ENCODE results near the gene FAXC. TPM values are rescaled to one million over a fixed set of nuclear protein-coding genes. Genes with fewer than 3 reads are reported as not detected.

Gene FAXC
- not detected for total RNA-seq
- not detected for polyA plus RNA-seq

- no peaks in the 10 kb centered on the region for H3K36me3 ChIP-seq (ENCODE audit: insufficient read depth, low read length)
- H3K27me3 Mint-ChIP-seq = peaks cover 37 to 68% of the 10 kb centered on the region in 2 donors
- no peaks in the 10 kb centered on the region for H3K36me3 Mint-ChIP-seq
- no peaks in the 10 kb centered on the region for H3K9me3 ChIP-seq (ENCODE audit: low read length)
- H3K27ac ChIP-seq (ENCODE audit: low read depth, low read length) = no peak within 1 kb of the TSS
- no peaks in the 10 kb centered on the region for H3K9me3 Mint-ChIP-seq
- CTCF ChIA-PET = no interaction called here
- peaks cover 0 to 7% (median 4%) of the 10 kb centered on the region in 3 donors for H3K4me1 Mint-ChIP-seq
- POLR2A ChIA-PET = no interaction called here
- no peak within 1 kb of the TSS for H3K4me3 ChIP-seq (ENCODE audit: low read length)
- DNase-seq = no peak
- H3K4me3 Mint-ChIP-seq = peak within 1 kb of the TSS in 6 of 7 donors; percentile 23 to 75 (median 43)
- H3K27me3 ChIP-seq (ENCODE audit: insufficient read depth, low read length, poor library complexity, severe bottlenecking) = peaks cover 12% of the 10 kb centered on the region
- no peak within 1 kb of the TSS for H3K27ac Mint-ChIP-seq
- no peaks in the 10 kb centered on the region for H3K4me1 ChIP-seq (ENCODE audit: insufficient read depth, low read length)
Observed at GRCh38 chr6:99349171-99350141, at the start of gene FAXC. TSS of gene FAXC (minus strand) at chr6:99349674. CDS start at chr6:99349372, 302 bp downstream.

GRCh38 chr6:99397287-99397686 lies 47.8 kb upstream of the FAXC start:
- Histone ChIP-seq H3K36me3 (ENCODE audit: insufficient read depth, low read length) (peaks cover 22% of the 10 kb centered on the region), H3K4me3 (ENCODE audit: low read length) (no peak overlapping the region), H3K27ac (ENCODE audit: low read depth, low read length) (no peak overlapping the region), H3K27me3 (ENCODE audit: insufficient read depth, low read length, poor library complexity, severe bottlenecking) (no peaks in the 10 kb centered on the region), H3K9me3 (ENCODE audit: low read length) (no peaks in the 10 kb centered on the region), H3K4me1 (ENCODE audit: insufficient read depth, low read length) (peaks cover 7% of the 10 kb centered on the region)
- CTCF ChIA-PET = no interaction called here
- H3K4me1 Mint-ChIP-seq = peaks cover 14 to 25% (median 25%) of the 10 kb centered on the region in 3 donors
- H3K36me3 Mint-ChIP-seq = peaks cover 0 to 46% (median 15%) of the 10 kb centered on the region in 3 donors
- DNase-seq = no peak
- no peaks in the 10 kb centered on the region for H3K9me3 Mint-ChIP-seq
- no peak overlapping the region for H3K27ac Mint-ChIP-seq
- POLR2A ChIA-PET = interaction anchor here (0.6 to 0.7 kb wide), 2 partner anchors 23 to 117 kb away, joined by 3 to 9 read pairs; no protein-coding TSS in a partner anchor
- no peaks in the 10 kb centered on the region for H3K27me3 Mint-ChIP-seq
- H3K4me3 Mint-ChIP-seq = peak overlapping the region in 1 of 7 donors; percentile 46

DNA sequence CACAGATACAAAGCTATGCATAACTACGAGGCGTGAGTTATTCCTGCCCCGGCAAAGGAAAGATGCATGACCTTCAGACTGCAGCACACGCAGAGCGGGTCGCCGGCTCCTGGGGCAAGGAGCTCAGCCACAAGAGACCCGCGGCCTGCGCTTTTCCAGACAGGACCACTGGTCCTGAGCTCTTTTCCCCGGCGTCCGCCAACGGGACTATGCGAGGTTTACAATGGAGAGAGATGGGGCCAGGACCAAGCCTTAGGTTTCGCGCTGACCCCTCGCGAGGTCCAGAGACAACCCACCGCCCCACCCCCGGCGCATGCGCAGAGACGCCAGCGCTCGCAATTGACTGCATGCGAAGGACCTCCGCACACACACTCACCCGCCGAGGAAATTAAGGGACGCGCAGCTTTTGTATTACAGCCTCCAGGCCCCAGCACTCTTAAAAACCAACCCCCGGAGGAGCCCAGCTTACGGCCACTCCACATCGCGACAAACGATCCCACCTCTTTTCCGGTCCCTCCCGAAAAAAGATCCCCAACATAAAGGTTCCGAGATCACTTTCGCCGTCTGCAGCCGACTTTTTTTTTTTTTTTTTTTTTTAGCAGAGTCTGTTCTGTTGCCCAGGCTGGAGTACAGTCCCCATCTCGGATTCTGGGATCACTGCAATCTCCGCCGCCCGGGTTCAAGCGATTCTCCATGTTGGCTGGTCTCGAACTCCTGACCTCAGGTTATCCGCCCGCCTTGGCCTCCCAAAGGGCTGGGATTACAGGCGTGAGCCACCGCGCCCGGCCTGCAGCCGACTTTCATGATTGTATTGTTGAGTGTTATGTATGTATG lies 44.4 kb upstream of the FAXC start, which contains the start of gene COQ3:
Gene COQ3 (minus strand): TSS at position 498 of the 834 bp plus-strand sequence. CDS start 16 bp downstream, at position 482.
- no peaks in the 10 kb centered on the region for H3K36me3 ChIP-seq (ENCODE audit: insufficient read depth, low read length)
- peak within 1 kb of the TSS; percentile 82 for H3K27ac ChIP-seq (ENCODE audit: low read depth, low read length)
- H3K9me3 Mint-ChIP-seq = no peaks in the 10 kb centered on the region
- peaks cover 0 to 19% (median 0%) of the 10 kb centered on the region in 3 donors for H3K36me3 Mint-ChIP-seq
- peak within 1 kb of the TSS; percentile 69 to 97 (median 92) for H3K27ac Mint-ChIP-seq
- H3K9me3 ChIP-seq (ENCODE audit: low read length) = no peaks in the 10 kb centered on the region
- no peaks in the 10 kb centered on the region for H3K27me3 Mint-ChIP-seq
- H3K4me1 Mint-ChIP-seq = peaks cover 17 to 30% (median 28%) of the 10 kb centered on the region in 3 donors
- ChIA-PET POLR2A (interaction anchor here (0.7 to 0.9 kb wide), 3 partner anchors 24 to 1303 kb away, joined by 3 to 8 read pairs (median 7); no protein-coding TSS in a partner anchor), CTCF (interaction anchor here (0.9 to 1.1 kb wide), 4 partner anchors 12 to 74 kb away, joined by 3 read pairs; no protein-coding TSS in a partner anchor)
- H3K4me3 ChIP-seq (ENCODE audit: low read length) = peak within 1 kb of the TSS; percentile 77
- DNase-seq = peak; percentile 52 to 75 (median 58)
- H3K27me3 ChIP-seq (ENCODE audit: insufficient read depth, low read length, poor library complexity, severe bottlenecking) = no peaks in the 10 kb centered on the region
- H3K4me1 ChIP-seq (ENCODE audit: insufficient read depth, low read length) = peaks cover 7% of the 10 kb centered on the region
- H3K4me3 Mint-ChIP-seq = peak within 1 kb of the TSS; percentile 94 to 98 (median 96)

DNA sequence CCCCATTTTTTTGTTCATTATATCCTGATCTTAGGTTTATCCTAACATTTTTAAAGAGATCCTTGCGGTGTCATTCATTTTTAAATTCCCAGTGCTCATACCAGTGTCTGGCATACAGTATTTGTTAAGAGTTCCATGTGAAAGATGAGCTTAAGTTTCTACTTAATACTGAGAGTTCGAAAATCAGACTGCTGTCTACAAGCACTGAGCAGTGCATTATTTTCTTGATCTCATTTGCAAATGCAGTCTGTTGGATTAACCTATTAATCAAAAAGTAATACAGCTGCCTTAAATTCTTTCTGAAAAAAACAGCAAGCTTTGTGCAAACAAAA lies 43.9 kb upstream of the FAXC start:
- Mint-ChIP-seq H3K36me3 (peaks cover 0 to 17% (median 0%) of the 10 kb centered on the region in 3 donors), H3K9me3 (no peaks in the 10 kb centered on the region), H3K4me3 (peak overlapping the region; percentile 94 to 98 (median 96)), H3K27ac (peak overlapping the region; percentile 69 to 97 (median 92)), H3K4me1 (peaks cover 18 to 30% (median 28%) of the 10 kb centered on the region in 3 donors), H3K27me3 (no peaks in the 10 kb centered on the region)
- no peak for DNase-seq
- no peaks in the 10 kb centered on the region for H3K9me3 ChIP-seq (ENCODE audit: low read length)
- peak overlapping the region; percentile 82 for H3K27ac ChIP-seq (ENCODE audit: low read depth, low read length)
- ChIA-PET CTCF (interaction anchor here (0.9 to 1.1 kb wide), 3 partner anchors 13 to 74 kb away, joined by 3 read pairs; no protein-coding TSS in a partner anchor), POLR2A (interaction anchor here (0.7 to 0.9 kb wide), 2 partner anchors 25 to 35 kb away, joined by 7 to 8 read pairs; no protein-coding TSS in a partner anchor)
- H3K4me3 ChIP-seq (ENCODE audit: low read length) = peak overlapping the region; percentile 77
- no peaks in the 10 kb centered on the region for H3K36me3 ChIP-seq (ENCODE audit: insufficient read depth, low read length)
- peaks cover 7% of the 10 kb centered on the region for H3K4me1 ChIP-seq (ENCODE audit: insufficient read depth, low read length)
- H3K27me3 ChIP-seq (ENCODE audit: insufficient read depth, low read length, poor library complexity, severe bottlenecking) = no peaks in the 10 kb centered on the region

DNA sequence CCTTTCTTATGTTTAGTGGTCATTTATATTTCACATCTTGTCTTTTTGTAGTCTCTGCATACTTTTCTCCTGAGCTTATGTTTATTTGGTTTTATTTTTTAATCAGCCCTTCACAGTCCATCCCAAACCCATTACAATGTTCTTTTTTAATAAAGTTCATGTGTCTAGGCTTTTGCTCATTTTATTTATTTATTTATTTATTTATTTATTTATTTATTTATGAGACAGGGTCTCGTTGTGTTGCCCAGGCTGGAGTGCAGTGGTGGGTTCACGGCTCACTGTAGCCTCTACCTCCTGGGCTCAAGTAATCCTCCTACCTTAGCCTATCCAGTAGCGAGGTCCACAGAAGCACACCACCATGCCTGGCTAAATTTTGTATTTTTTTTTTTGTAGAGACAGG lies 41.4 kb upstream of the FAXC start:
- H3K36me3 Mint-ChIP-seq = peaks cover 0 to 8% (median 0%) of the 10 kb centered on the region in 3 donors
- DNase-seq = no peak
- Histone ChIP-seq H3K27me3 (ENCODE audit: insufficient read depth, low read length, poor library complexity, severe bottlenecking) (no peaks in the 10 kb centered on the region), H3K36me3 (ENCODE audit: insufficient read depth, low read length) (no peaks in the 10 kb centered on the region), H3K27ac (ENCODE audit: low read depth, low read length) (no peak overlapping the region), H3K4me3 (ENCODE audit: low read length) (no peak overlapping the region), H3K4me1 (ENCODE audit: insufficient read depth, low read length) (peaks cover 7% of the 10 kb centered on the region), H3K9me3 (ENCODE audit: low read length) (no peaks in the 10 kb centered on the region)
- no peaks in the 10 kb centered on the region for H3K9me3 Mint-ChIP-seq
- no peaks in the 10 kb centered on the region for H3K27me3 Mint-ChIP-seq
- peaks cover 18 to 35% (median 34%) of the 10 kb centered on the region in 3 donors for H3K4me1 Mint-ChIP-seq
- CTCF ChIA-PET = no interaction called here
- POLR2A ChIA-PET = no interaction called here
- peak overlapping the region in 1 of 8 donors; percentile 35 for H3K27ac Mint-ChIP-seq
- peak overlapping the region in 1 of 7 donors; percentile 42 for H3K4me3 Mint-ChIP-seq

GRCh38 chr6:99384507-99384906 lies 35.0 kb upstream of the FAXC start:
- no peaks in the 10 kb centered on the region for H3K9me3 Mint-ChIP-seq
- CTCF ChIA-PET = no interaction called here
- H3K27me3 Mint-ChIP-seq = no peaks in the 10 kb centered on the region

GRCh38 chr6:99378636-99379035 lies 29.2 kb upstream of the FAXC start:
- Histone ChIP-seq H3K4me1 (ENCODE audit: insufficient read depth, low read length) (no peaks in the 10 kb centered on the region), H3K4me3 (ENCODE audit: low read length) (no peak overlapping the region), H3K27ac (ENCODE audit: low read depth, low read length) (no peak overlapping the region), H3K36me3 (ENCODE audit: insufficient read depth, low read length) (no peaks in the 10 kb centered on the region), H3K9me3 (ENCODE audit: low read length) (no peaks in the 10 kb centered on the region), H3K27me3 (ENCODE audit: insufficient read depth, low read length, poor library complexity, severe bottlenecking) (no peaks in the 10 kb centered on the region)
- DNase-seq = no peak
- H3K27me3 Mint-ChIP-seq = no peaks in the 10 kb centered on the region
- peaks cover 7 to 23% (median 11%) of the 10 kb centered on the region in 3 donors for H3K36me3 Mint-ChIP-seq
- ChIA-PET CTCF (no interaction called here), POLR2A (no interaction called here)
- no peaks in the 10 kb centered on the region for H3K4me1 Mint-ChIP-seq
- H3K4me3 Mint-ChIP-seq = no peak overlapping the region
- no peak overlapping the region for H3K27ac Mint-ChIP-seq
- H3K9me3 Mint-ChIP-seq = no peaks in the 10 kb centered on the region

More at GRCh38 chr6:99384507-99384906, 35.0 kb upstream of the FAXC start:
- no peaks in the 10 kb centered on the region for H3K9me3 ChIP-seq (ENCODE audit: low read length)
- H3K4me1 ChIP-seq (ENCODE audit: insufficient read depth, low read length) = no peaks in the 10 kb centered on the region
- POLR2A ChIA-PET = no interaction called here
- H3K36me3 ChIP-seq (ENCODE audit: insufficient read depth, low read length) = no peaks in the 10 kb centered on the region
- DNase-seq = no peak
- no peaks in the 10 kb centered on the region for H3K27me3 ChIP-seq (ENCODE audit: insufficient read depth, low read length, poor library complexity, severe bottlenecking)
- peak overlapping the region in 1 of 8 donors; percentile 43 for H3K27ac Mint-ChIP-seq
- no peak overlapping the region for H3K27ac ChIP-seq (ENCODE audit: low read depth, low read length)
- H3K4me3 Mint-ChIP-seq = no peak overlapping the region
- no peak overlapping the region for H3K4me3 ChIP-seq (ENCODE audit: low read length)
- peaks cover 2 to 11% (median 5%) of the 10 kb centered on the region in 3 donors for H3K4me1 Mint-ChIP-seq
- peaks cover 5 to 8% (median 7%) of the 10 kb centered on the region in 3 donors for H3K36me3 Mint-ChIP-seq

All from CD8-positive, alpha-beta memory T cell (primary cell).